Skeletal muscle tissue (tissue), 4 donors: ENCODE data around the gene TRIM29. TPM values are rescaled to one million over a fixed set of nuclear protein-coding genes. Genes with fewer than 3 reads are reported as not detected.

Experiments
- H3K27ac ChIP-seq: one replicate; pipeline ENCODE4 v1.7.0; 2013; ENCODE audit warnings: mild to moderate bottlenecking, low read depth, low read length, inconsistent platforms
- H3K27me3 ChIP-seq, 3 donors: one replicate each; pipeline ENCODE4 v1.7.0; 2013; ENCODE audit warnings: low read length in 3 of 3; ENCODE audit not compliant: control insufficient read depth in 3 of 3, insufficient read depth in 3 of 3
- H3K36me3 ChIP-seq, 3 donors: one replicate each; pipeline ENCODE4 v1.7.0; 2013; ENCODE audit warnings: low read length in 3 of 3; ENCODE audit not compliant: control insufficient read depth in 3 of 3, insufficient read depth in 3 of 3
- H3K4me1 ChIP-seq, 3 donors: one replicate each; pipeline ENCODE4 v1.7.0; 2013; ENCODE audit warnings: low read length in 3 of 3, mild to moderate bottlenecking in 3 of 3; ENCODE audit not compliant: control insufficient read depth in 3 of 3, insufficient read depth in 3 of 3
- H3K4me3 ChIP-seq, 3 donors: one replicate each; pipeline ENCODE4 v1.7.0; 2013; ENCODE audit warnings: low read length in 3 of 3
- H3K9ac ChIP-seq, 3 donors: one replicate each; pipeline ENCODE4 v1.7.0; 2013; ENCODE audit warnings: low read length in 3 of 3, mild to moderate bottlenecking in 3 of 3, moderate library complexity in 2 of 3, low read depth in 1 of 3
- H3K9me3 ChIP-seq, 3 donors: one replicate each; pipeline ENCODE4 v1.7.0; 2013; ENCODE audit warnings: low read length in 3 of 3; ENCODE audit not compliant: control insufficient read depth in 3 of 3
- total RNA-seq: library from RNA; depleted of rRNA; stranded (reverse); fragments of >200 nt; gene quantifications from one replicate; pipeline ENCODE4 v1.2.3, GENCODE V29; 2014
- donor health status: Osteomylitis.

TRIM29 gene
- total RNA-seq, 1 donor from 2014 or later, result 0.52 TPM

- Histone ChIP-seq H3K27ac (no peak overlapping the region), H3K9me3 (no peaks in the 10 kb centered on the region), H3K27me3 (peaks cover 2 to 39% (median 11%) of the 10 kb centered on the region in 3 donors)
Observed at GRCh38 chr11:120102050-120102863, 35.7 kb downstream of the TRIM29 start.

DNA sequence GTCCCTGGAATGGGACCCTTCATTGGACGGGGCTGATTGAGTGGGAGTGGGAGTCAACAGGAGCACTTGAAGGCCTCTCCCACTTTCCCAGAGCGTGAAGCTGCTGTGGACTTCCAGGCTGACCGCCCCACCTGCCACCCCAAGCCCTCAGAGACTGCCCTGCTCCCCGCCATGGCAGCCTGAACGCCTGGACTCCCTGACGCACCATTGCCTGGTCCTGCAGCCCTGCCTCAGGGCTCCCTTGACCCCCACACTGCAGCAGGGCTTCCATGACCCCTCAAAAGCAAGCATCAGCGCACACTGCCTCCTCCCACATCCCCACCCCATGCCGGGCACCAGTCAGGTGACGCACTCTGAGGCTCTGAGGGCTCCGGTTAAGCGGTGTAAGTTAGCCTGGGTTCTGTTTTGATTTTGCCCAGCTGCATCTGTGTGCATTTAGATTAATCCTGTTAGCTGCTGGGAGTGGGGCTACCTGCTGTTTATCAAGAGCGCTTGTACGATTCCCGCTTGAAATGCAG, 39.4 kb downstream of the TRIM29 start:
- Histone ChIP-seq H3K27me3 (peaks cover 0 to 37% (median 11%) of the 10 kb centered on the region in 3 donors), H3K36me3 (no peaks in the 10 kb centered on the region), H3K27ac (no peak overlapping the region), H3K9me3 (no peaks in the 10 kb centered on the region), H3K4me3 (no peak overlapping the region), H3K9ac (no peak overlapping the region), H3K4me1 (no peaks in the 10 kb centered on the region)

More at GRCh38 chr11:120102050-120102863, 35.7 kb downstream of the TRIM29 start:
- no peaks in the 10 kb centered on the region for H3K4me1 ChIP-seq
- H3K36me3 ChIP-seq, result no peaks in the 10 kb centered on the region
- H3K9ac ChIP-seq, result no peak overlapping the region
- no peak overlapping the region for H3K4me3 ChIP-seq

GRCh38 chr11:120097721-120098385, 40.1 kb downstream of the TRIM29 start:
- Histone ChIP-seq H3K36me3 (no peaks in the 10 kb centered on the region), H3K4me1 (no peaks in the 10 kb centered on the region), H3K9me3 (no peaks in the 10 kb centered on the region), H3K9ac (no peak overlapping the region), H3K4me3 (no peak overlapping the region), H3K27me3 (peaks cover 0 to 37% (median 11%) of the 10 kb centered on the region in 3 donors), H3K27ac (no peak overlapping the region)

DNA sequence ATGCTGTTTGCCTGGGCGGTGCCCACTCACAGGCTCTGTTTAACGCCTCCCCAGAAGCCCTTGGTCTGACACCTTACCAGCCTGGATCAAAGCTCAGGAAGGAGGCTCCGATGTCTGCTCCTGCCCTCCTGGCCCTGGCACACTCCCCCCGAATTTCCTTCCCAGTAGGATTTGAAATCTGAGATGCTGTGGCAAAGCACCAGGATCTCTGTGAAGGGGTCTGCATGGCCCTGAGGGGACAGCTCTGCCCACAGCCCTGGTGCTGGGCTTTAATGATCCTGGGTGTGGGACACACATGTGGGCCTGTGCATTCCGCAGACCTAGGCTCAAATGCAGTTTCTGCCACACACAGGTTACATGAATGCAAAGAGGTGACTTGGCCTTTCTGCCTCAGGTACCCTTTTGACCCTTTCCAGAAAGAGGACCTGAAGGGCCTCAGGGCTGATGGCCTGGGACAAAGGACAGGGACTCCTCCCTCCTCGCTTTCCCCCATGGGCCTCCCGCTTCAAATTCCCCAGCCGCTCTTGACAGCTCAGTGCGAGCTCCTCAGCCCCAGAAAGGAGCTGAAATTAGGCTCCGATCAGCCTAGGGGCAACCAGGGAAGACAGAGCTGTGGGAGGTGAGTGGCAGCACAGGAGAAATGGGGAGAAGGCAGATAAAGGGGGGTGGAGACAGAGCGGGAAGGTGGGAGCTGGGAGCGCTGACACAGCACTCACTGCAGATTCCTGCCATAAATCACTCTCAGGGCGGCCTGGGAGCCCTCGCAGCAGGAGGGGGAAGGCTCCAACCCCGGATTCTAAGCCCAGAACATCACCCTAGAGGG, 41.3 kb downstream of the TRIM29 start:
- no peaks in the 10 kb centered on the region for H3K4me1 ChIP-seq
- peaks cover 0 to 30% (median 4%) of the 10 kb centered on the region in 3 donors for H3K27me3 ChIP-seq
- H3K9ac ChIP-seq, result no peak overlapping the region
- no peaks in the 10 kb centered on the region for H3K9me3 ChIP-seq
- no peak overlapping the region for H3K27ac ChIP-seq
- H3K36me3 ChIP-seq, result no peaks in the 10 kb centered on the region
- no peak overlapping the region for H3K4me3 ChIP-seq

GRCh38 chr11:120095516-120095915, 42.4 kb downstream of the TRIM29 start:
- no peak overlapping the region for H3K9ac ChIP-seq
- no peak overlapping the region for H3K4me3 ChIP-seq
- no peak overlapping the region for H3K27ac ChIP-seq
- no peaks in the 10 kb centered on the region for H3K4me1 ChIP-seq
- H3K27me3 ChIP-seq, result peaks cover 0 to 30% (median 4%) of the 10 kb centered on the region in 3 donors
- H3K36me3 ChIP-seq, result no peaks in the 10 kb centered on the region
- H3K9me3 ChIP-seq, result no peaks in the 10 kb centered on the region

- Histone ChIP-seq H3K9ac (no peak overlapping the region), H3K9me3 (no peaks in the 10 kb centered on the region), H3K4me1 (no peaks in the 10 kb centered on the region), H3K36me3 (no peaks in the 10 kb centered on the region), H3K27ac (no peak overlapping the region), H3K27me3 (peaks cover 0 to 15% (median 4%) of the 10 kb centered on the region in 3 donors), H3K4me3 (no peak overlapping the region)
Observed at GRCh38 chr11:120091701-120092100, 46.2 kb downstream of the TRIM29 start.

DNA sequence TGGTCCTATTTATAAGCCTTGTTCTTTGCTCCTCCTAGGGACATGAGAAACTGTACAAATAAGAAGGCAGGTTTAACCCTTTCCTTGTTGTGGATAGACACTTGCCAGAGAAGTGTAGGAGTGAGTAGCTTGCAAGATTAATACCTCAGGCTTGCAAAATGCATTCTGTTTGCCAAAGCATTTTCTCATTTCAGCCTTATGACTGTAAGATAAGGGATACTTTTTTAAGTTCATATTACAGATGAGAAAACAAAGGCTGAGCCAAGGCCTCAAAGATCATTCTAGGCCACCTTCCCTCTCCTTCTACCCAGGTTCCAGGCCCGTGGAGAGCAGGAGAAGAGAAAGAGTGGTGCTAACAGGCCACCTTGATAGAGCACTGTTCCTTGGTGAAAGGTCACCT, 46.8 kb downstream of the TRIM29 start:
- Histone ChIP-seq H3K4me1 (no peaks in the 10 kb centered on the region), H3K9ac (no peak overlapping the region), H3K36me3 (no peaks in the 10 kb centered on the region), H3K4me3 (no peak overlapping the region), H3K27me3 (peaks cover 0 to 10% (median 4%) of the 10 kb centered on the region in 3 donors), H3K27ac (no peak overlapping the region), H3K9me3 (no peaks in the 10 kb centered on the region)

GRCh38 chr11:120090411-120090810, 47.5 kb downstream of the TRIM29 start:
- no peak overlapping the region for H3K27ac ChIP-seq
- no peaks in the 10 kb centered on the region for H3K4me1 ChIP-seq
- no peak overlapping the region for H3K9ac ChIP-seq
- peaks cover 0 to 4% (median 3%) of the 10 kb centered on the region in 3 donors for H3K27me3 ChIP-seq
- no peak overlapping the region for H3K4me3 ChIP-seq
- no peaks in the 10 kb centered on the region for H3K9me3 ChIP-seq
- no peaks in the 10 kb centered on the region for H3K36me3 ChIP-seq

DNA sequence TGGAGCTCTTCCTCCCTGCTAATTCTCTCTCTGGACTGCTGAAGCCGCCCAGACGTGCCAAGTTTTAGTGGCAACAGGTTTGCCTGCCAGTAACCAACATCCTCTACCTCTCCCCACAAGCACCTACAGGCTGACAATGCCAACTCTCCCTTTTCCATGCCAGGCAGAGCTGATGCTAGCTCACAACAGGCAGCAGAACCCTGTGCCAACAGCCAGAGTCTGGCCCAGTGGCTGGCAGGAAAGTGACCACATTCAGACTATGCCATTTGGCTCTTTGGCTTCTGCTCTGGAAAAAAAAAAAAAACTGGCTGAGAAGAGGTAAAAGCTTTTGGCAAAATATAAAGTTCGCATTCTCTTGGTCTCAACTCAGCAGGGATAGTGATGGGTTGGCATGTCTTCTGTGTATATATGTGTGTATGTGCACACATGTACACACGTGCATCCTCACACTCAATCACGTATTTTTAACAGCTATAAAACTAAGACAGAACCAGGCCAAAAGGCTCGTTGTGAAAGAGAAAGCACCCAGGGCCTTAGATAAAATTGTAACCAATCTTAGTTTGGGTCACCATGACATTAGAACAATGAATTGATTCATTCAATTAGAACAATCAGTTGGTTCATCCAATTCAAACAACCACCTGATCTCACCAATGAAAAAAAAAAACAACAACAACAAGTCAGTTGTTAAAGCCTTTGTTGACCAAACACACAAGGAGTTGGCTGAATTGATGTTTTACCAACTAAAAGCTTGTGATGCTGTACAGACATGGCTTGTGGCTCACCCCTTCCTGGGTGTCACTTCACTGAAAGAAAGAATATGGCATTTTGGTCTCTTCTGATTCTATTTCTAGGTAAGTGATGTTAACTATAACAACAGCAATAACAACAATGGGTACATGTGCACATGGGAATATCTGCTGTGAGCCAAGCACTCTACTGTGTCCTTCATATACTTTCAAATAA, 48.6 kb downstream of the TRIM29 start:
- Histone ChIP-seq H3K27me3 (no peaks in the 10 kb centered on the region), H3K9me3 (no peaks in the 10 kb centered on the region), H3K9ac (no peak overlapping the region), H3K27ac (no peak overlapping the region), H3K36me3 (no peaks in the 10 kb centered on the region), H3K4me1 (no peaks in the 10 kb centered on the region), H3K4me3 (no peak overlapping the region)
